ENCODE measurements around the gene RASGRP2.

RASGRP2 gene

DNA sequence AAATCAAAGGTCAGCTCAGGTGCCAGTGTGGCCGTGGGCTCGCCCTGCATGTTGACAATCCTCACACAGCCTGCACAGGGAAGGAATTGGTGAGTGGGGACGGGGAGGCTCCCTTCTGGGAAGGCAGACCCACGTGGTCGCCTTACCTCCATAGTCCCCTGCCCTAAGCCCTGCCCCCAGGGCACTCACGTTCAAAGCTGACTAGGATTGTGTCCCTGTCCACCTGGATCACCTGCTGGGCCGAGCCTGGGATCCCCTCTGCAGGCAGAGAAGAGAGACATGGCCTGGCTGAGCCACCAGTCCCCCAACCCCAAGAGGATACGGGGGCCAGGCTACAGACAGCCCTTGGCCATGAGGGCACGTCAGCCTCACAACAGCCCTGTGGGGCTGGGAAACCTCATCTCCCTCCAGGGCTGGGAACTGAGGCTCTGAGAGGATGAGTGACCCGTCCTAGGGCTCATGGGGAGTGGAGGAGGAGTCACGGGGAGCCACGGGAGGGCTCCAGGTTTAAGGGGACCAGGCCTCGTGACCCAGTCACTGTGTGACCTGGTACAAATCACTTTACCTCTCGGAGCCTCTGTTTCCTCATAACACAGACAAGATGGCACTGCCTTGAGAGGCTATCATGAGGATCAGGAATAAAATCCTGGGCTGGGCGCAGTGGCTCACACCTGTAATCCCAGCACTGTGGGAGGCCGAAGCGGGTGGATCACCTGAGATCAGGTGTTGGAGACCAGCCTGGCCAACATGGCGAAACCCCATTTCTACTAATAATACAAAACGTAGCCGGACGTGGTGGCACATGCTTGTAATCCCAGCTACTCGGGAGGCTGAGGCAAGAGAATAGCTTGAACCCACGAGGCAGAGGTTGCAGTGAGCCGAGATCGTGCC lies 46.5 kb upstream of the RASGRP2 start:
- Histone ChIP-seq H3K9me2 (ENCODE audit: low read depth, low read length) (no peaks in the 10 kb centered on the region), H3K9ac (ENCODE audit: low read length) (no peak overlapping the region), H3F3A (ENCODE audit: insufficient read depth, low read length) (no peaks in the 10 kb centered on the region), H3K27me3 (ENCODE audit: insufficient read depth, low read length) (no peaks in the 10 kb centered on the region), H3K4me1 (ENCODE audit: insufficient read depth, low read length, severe bottlenecking) (peaks cover 6% of the 10 kb centered on the region), H3K4me2 (ENCODE audit: low read length) (no peak overlapping the region), H3K27ac (ENCODE audit: low read depth, low read length, poor library complexity, severe bottlenecking) (no peak overlapping the region), H3K4me3 (ENCODE audit: low read depth, low read length, poor library complexity, severe bottlenecking) (no peak overlapping the region), H4K20me1 (ENCODE audit: insufficient read depth, low read length) (no peaks in the 10 kb centered on the region), H3K79me2 (ENCODE audit: insufficient read depth, low read length) (no peaks in the 10 kb centered on the region), H2AFZ (ENCODE audit: low read length) (no peak overlapping the region), H3K9me3 (ENCODE audit: low read length) (no peaks in the 10 kb centered on the region), H3K36me3 (ENCODE audit: insufficient read depth, low read length) (peaks cover 31% of the 10 kb centered on the region; the same call in 1 of the 2 replicates)
- TF ChIP-seq, protein P1, sequence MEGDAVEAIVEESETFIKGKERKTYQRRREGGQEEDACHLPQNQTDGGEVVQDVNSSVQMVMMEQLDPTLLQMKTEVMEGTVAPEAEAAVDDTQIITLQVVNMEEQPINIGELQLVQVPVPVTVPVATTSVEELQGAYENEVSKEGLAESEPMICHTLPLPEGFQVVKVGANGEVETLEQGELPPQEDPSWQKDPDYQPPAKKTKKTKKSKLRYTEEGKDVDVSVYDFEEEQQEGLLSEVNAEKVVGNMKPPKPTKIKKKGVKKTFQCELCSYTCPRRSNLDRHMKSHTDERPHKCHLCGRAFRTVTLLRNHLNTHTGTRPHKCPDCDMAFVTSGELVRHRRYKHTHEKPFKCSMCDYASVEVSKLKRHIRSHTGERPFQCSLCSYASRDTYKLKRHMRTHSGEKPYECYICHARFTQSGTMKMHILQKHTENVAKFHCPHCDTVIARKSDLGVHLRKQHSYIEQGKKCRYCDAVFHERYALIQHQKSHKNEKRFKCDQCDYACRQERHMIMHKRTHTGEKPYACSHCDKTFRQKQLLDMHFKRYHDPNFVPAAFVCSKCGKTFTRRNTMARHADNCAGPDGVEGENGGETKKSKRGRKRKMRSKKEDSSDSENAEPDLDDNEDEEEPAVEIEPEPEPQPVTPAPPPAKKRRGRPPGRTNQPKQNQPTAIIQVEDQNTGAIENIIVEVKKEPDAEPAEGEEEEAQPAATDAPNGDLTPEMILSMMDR (IDR thresholded peaks at IDR 0.05; ENCODE audit: low read length), result no peak
- TF ChIP-seq EZH2 (IDR thresholded peaks at IDR 0.05; ENCODE audit: borderline replicate concordance, low read length), result no peak

DNA sequence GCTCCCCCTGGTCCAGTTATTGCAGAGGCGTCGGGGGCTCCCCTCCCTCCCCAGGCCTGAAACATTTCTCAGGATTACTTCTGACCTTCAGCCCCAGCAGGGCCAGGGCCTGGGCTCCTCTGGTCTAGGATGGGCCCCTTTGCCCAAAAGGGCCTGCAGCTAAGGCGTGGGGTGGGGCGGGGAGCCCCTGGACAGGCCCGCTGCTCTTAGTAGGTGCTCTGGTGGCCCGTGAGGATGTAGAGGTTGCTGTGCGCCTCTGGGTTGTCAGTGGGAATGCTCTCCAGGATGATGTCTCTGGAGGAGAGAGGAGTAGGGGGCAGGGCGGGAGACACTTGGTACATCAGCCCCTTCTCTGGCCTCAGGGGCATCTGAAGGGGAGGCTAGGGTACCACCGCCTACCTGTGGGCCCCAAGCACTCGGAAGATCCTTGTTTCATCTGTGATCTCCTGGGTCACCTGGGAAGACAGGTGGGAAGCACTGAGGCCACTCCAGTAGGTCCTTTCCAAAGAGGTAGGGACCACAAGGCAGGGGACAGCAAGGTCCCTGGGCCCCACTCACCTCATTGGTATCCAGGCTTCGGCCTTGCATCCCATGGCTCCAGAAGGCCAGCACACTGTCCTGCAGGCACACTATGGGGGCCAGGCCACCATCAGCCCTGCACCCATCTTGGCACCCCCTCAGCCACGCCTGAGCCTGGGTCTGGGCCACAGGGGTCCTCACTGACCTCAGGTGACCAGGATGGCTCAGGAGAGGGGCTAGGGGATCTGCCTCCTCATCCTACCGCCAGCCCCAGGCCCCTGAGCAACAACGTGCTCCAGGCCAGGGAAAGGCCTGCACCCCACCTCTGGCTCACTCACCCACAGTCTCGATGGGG lies 45.6 kb upstream of the RASGRP2 start:
- H3K27me3 ChIP-seq (ENCODE audit: insufficient read depth, low read length), result no peaks in the 10 kb centered on the region
- TF ChIP-seq, protein P1 (IDR thresholded peaks at IDR 0.05; ENCODE audit: low read length), result no peak
- no peak for TF ChIP-seq EZH2 (IDR thresholded peaks at IDR 0.05; ENCODE audit: borderline replicate concordance, low read length)
- no peak overlapping the region for H3K27ac ChIP-seq (ENCODE audit: low read depth, low read length, poor library complexity, severe bottlenecking)
- peaks cover 31% of the 10 kb centered on the region; the same call in 1 of the 2 replicates for H3K36me3 ChIP-seq (ENCODE audit: insufficient read depth, low read length)
- peaks cover 6% of the 10 kb centered on the region for H3K4me1 ChIP-seq (ENCODE audit: insufficient read depth, low read length, severe bottlenecking)
- H3K4me2 ChIP-seq (ENCODE audit: low read length), result no peak overlapping the region
- no peak overlapping the region for H3K4me3 ChIP-seq (ENCODE audit: low read depth, low read length, poor library complexity, severe bottlenecking)
- H2AFZ ChIP-seq (ENCODE audit: low read length), result no peak overlapping the region
- H3F3A ChIP-seq (ENCODE audit: insufficient read depth, low read length), result no peaks in the 10 kb centered on the region
- H3K9me2 ChIP-seq (ENCODE audit: low read depth, low read length), result no peaks in the 10 kb centered on the region
- no peaks in the 10 kb centered on the region for H3K9me3 ChIP-seq (ENCODE audit: low read length)
- H4K20me1 ChIP-seq (ENCODE audit: insufficient read depth, low read length), result no peaks in the 10 kb centered on the region
- no peak overlapping the region for H3K9ac ChIP-seq (ENCODE audit: low read length)
- H3K79me2 ChIP-seq (ENCODE audit: insufficient read depth, low read length), result no peaks in the 10 kb centered on the region

DNA sequence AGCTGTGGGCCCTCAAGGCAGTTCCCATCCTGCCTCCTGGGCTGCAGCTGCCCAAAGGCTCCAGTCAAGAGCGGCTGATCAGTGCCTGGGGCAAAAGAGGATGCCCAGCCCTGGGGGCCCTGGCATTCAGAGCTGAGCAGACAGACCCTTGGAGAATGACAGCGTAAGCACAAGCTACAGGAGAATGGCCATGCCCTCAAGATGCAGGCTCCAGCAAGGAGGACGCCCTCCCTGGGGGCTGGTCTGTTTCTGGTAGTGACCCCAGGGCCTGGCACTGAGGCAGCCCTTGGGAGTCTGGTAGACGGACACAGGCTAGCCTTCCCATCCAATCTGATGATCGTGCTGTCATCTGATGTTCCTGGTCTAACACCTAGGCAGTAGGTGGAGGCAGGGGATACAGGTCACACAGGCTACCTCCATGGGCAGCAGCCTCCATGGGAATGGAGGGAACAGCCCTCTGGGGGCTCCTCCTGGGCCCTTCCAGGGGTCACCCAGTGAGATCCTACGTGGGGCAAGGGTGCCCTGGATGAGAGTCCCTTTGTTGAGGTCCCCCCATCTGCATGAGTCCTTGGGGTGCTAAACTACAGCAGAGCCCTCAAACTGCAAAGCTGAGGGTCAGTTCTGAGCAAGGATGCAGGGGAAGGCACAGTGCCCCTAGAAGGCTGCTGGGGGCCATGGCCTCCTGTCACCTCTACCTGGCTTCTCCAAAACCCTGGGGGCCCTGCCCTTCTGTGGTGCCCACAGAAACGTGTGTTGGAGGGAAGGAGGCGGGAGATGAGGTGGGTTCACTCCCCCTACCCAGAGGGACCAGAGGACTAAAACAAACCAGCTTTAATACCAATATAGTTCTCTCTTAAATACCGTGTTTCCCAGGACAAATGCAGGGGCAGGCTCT lies 44.6 kb upstream of the RASGRP2 start:
- Histone ChIP-seq H2AFZ (ENCODE audit: low read length) (no peak overlapping the region), H3K4me3 (ENCODE audit: low read depth, low read length, poor library complexity, severe bottlenecking) (no peak overlapping the region), H3K9ac (ENCODE audit: low read length) (no peak overlapping the region), H3K4me1 (ENCODE audit: insufficient read depth, low read length, severe bottlenecking) (peaks cover 6% of the 10 kb centered on the region), H3K27ac (ENCODE audit: low read depth, low read length, poor library complexity, severe bottlenecking) (no peak overlapping the region), H3K36me3 (ENCODE audit: insufficient read depth, low read length) (peaks cover 31% of the 10 kb centered on the region; the same call in 1 of the 2 replicates), H3K79me2 (ENCODE audit: insufficient read depth, low read length) (no peaks in the 10 kb centered on the region), H3F3A (ENCODE audit: insufficient read depth, low read length) (no peaks in the 10 kb centered on the region), H3K9me2 (ENCODE audit: low read depth, low read length) (no peaks in the 10 kb centered on the region), H4K20me1 (ENCODE audit: insufficient read depth, low read length) (no peaks in the 10 kb centered on the region), H3K27me3 (ENCODE audit: insufficient read depth, low read length) (no peaks in the 10 kb centered on the region), H3K4me2 (ENCODE audit: low read length) (no peak overlapping the region), H3K9me3 (ENCODE audit: low read length) (no peaks in the 10 kb centered on the region)
- no peak for TF ChIP-seq EZH2 (IDR thresholded peaks at IDR 0.05; ENCODE audit: borderline replicate concordance, low read length)
- TF ChIP-seq, protein P1 (IDR thresholded peaks at IDR 0.05; ENCODE audit: low read length), result no peak

Measured in OCI-LY1 (cell line).